Spleen (tissue), 7 donors: ENCODE data around the gene OTP.

Source experiments
- CTCF ChIP-seq, 11 experiments: fragments of 200-600 bp in 7 of 11; fragments of 450-650 bp in 4 of 11; sonication (generic) in 4 of 11; IDR thresholded peaks in 8 of 11; conservative IDR thresholded peaks in 3 of 11; 1 replicate in 7 of 11; 2 replicates in 4 of 11; pipeline versions ENCODE4 v1.4.0 to v1.8.0; 2016 to 2021; ENCODE audit warnings: antibody characterized with exemption in 11 of 11, inconsistent platforms in 4 of 11, mild to moderate bottlenecking in 1 of 11
- POLR2A ChIP-seq, 3 donors: fragments of 450-650 bp; IDR thresholded peaks; one replicate each; pipeline ENCODE4 v1.5.1; 2017; ENCODE audit warnings: antibody characterized with exemption in 3 of 3, mild to moderate bottlenecking in 1 of 3
- POLR2AphosphoS5 ChIP-seq, 3 donors: sonication (generic); formaldehyde crosslinking; IDR thresholded peaks; one replicate each; pipeline ENCODE4 v1.5.1; 2017; ENCODE audit warnings: antibody characterized with exemption in 3 of 3
- donor health status: DM: no; HTN: no; CAD: no; lungs with moderate emphysema.
- donor health status: DM: no; HTN: no; CAD: no.
- donor health status: DM: no; HTN: no; CAD: no.

GRCh38 chr5:77627869-77628674 lies 10.4 kb downstream of the OTP start:
- TF ChIP-seq CTCF (IDR thresholded peaks at IDR 0.05 in 8 of 11, conservative IDR thresholded peaks at IDR 0.05 in 3 of 11) (peak in 1 of 11 experiments; percentile 8), POLR2AphosphoS5 (IDR thresholded peaks at IDR 0.05) (no peak), POLR2A (IDR thresholded peaks at IDR 0.05) (no peak)
